DMS53 treated with DMSO at 0.1 percent for 48 hours (cell line): ENCODE data around the gene ARHGAP1.

Source experiments
- DNase-seq: peaks from one replicate; lab custom pipeline; 2025; ENCODE audit not compliant: unreplicated experiment; lab: John Stamatoyannopoulos, UW

The ARHGAP1 gene

GRCh38 chr11:46700241-46701077 lies at the start of gene ARHGAP1, which contains the start of gene ZNF408:
ARHGAP1 (minus strand) TSS chr11:46700619; CDS start chr11:46696107, 4,512 bp downstream.
ZNF408 (plus strand) TSS chr11:46701031; CDS start chr11:46701048, 17 bp downstream.
- peak; percentile 89 for DNase-seq

DNA sequence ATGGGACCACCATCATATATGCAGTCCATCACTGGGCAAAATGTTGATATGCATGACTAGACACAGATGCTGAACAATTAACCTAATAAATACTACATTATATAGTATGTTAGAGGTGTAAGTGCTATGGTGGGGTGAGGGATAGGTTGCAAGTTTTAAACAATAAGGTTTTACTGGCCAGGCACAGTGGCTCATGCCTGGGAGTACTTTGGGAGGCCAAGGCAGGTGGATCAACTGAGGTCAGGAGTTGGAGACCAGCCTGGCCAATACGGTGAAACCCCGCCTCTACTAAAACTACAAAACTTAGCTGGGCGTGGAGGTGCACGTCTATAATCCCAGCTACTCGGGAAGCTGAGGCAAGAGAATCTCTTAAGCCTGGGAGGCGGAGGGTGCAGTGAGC lies 46.7 kb upstream of the ARHGAP1 start:
- no peak for DNase-seq

GRCh38 chr11:46745995-46746394 lies 45.6 kb upstream of the ARHGAP1 start:
- DNase-seq, result no peak

GRCh38 chr11:46745328-46745727 lies 44.9 kb upstream of the ARHGAP1 start:
- DNase-seq, result no peak

DNA sequence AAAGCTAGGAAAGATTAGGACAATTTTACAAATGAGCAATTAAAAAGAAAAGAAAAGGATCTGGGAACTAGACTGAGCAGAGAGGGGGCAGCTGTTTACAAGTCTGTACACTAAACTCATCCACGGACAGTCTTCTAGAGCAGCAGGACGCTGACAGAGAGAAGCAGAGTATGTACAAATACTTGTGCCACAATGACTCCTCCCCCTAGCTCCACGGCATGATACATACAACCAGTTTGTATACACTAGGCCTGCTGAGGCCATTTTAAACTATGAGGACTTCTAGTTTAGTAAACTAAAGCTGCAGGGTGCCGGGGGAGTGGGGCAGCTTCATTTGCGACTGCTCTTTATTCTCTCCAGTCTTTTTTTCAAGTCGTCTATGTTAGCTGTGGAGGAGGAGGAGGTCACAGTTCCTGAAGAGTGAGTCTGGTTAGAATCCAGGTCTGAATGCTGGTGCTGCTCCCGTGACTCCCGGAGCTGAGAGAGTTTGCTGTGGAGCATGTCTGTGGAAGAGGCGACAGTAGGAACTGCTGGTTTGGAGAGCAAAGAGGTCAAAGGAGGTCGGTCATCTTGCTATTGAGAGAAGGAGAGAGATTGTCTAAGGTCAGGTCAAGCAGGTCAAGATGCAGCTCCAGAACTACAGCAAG lies 43.4 kb upstream of the ARHGAP1 start:
- DNase-seq, result no peak

GRCh38 chr11:46743043-46743442 lies 42.6 kb upstream of the ARHGAP1 start:
- no peak for DNase-seq

DNA sequence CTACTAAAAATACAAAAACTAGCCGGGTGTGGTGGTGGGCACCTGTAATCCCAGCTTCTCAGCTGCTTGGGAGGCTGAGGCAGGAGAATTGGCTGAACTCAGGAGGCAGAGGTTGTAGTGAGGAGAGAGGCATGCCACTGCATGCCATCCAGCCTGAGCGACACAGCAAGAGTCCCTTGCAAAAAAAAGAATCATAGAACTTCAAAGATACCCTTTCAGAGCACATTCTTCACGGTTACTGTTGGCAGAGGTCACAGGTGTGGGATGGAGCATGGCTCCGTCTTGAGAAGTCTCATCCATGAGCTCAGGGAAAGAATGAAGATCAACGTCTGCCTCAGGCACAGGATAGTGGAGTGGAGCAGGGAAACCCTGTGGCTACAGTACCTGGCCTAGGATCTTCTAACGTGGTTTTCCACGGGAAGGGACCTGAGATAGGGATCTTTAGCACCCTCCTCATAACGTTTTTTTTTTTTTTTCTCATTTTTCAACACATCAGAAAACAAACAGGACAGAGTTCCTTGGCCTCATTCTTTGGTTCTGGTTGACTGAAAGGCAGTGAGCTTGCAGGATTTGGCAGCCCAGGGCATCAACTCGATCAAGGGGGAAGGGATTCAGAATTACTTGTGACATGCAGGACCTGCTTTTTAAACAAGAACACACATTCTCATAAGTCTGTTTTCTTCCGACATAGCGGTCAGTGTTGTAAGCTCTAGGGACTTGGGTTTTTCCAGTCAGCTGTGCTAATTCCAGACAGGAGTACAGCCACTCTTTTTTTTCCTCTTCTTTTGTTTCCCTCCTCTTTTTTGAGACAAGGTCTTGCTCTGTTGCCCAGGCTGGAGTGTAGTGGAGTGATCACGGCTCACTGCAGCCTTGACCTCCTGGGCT lies 41.4 kb upstream of the ARHGAP1 start:
- DNase-seq, result no peak

DNA sequence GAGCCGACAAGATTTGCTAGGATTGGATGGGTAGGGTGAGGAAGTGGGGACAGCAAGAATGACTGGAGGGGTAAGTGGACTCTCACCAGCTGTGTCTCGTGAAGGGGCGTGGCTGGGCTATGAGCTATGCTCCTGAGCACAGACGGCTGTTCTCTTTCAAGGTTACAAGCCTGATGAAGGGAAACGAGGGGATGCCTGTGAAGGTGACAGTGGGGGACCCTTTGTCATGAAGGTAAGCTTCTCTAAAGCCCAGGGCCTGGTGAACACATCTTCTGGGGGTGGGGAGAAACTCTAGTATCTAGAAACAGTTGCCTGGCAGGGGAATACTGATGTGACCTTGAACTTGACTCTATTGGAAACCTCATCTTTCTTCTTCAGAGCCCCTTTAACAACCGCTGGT lies 38.5 kb upstream of the ARHGAP1 start:
- no peak for DNase-seq

GRCh38 chr11:46737699-46738098 lies 37.3 kb upstream of the ARHGAP1 start:
- DNase-seq, result no peak

- no peak for DNase-seq
These were observed 36.2 kb upstream of the ARHGAP1 start for GRCh38 chr11:46736615-46737014.

DNA sequence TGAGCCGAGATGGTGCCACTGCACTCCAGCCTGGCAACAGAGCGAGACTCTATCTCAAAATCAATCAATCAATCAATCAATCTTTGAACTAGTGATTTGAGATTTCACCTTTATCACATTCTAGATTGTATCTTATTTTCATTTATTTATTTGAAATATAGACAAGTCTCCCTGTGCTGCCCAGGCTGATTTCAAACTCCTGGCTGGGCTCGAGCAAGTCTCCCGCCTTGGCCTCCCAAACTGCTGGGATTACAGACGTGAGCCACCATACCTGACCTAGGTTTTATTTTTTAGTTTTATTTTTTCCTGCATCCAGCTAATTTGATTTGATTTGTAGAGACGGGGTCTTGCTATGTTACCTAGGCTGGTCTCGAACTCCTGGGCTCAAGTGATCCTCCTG lies 35.7 kb upstream of the ARHGAP1 start:
- DNase-seq, result no peak

GRCh38 chr11:46733234-46733633 lies 32.8 kb upstream of the ARHGAP1 start:
- no peak for DNase-seq

DNA sequence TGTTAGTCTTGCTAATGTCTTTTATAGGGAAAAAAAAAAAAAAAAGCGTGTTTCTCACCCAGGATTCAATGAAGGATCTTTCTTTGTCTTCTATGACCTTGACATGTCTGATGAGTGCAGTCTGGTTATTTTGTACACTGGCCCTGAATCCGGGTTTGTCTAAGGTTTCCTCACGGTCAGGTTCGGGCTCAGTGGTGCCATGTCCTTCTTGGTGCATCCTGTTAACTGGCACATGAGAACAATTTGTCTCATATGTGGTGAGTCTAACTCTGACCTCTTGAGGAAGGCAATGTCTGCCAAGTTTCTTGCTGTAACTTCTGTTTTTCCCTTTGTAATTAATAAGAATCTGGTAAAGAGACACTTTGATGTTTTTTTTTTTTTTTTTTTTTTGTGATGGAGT lies 31.1 kb upstream of the ARHGAP1 start:
- no peak for DNase-seq

- DNase-seq, result no peak
These were observed 28.9 kb upstream of the ARHGAP1 start for GRCh38 chr11:46729110-46730027.

- DNase-seq, result no peak
These were observed 28.2 kb upstream of the ARHGAP1 start for GRCh38 chr11:46728659-46729040.

DNA sequence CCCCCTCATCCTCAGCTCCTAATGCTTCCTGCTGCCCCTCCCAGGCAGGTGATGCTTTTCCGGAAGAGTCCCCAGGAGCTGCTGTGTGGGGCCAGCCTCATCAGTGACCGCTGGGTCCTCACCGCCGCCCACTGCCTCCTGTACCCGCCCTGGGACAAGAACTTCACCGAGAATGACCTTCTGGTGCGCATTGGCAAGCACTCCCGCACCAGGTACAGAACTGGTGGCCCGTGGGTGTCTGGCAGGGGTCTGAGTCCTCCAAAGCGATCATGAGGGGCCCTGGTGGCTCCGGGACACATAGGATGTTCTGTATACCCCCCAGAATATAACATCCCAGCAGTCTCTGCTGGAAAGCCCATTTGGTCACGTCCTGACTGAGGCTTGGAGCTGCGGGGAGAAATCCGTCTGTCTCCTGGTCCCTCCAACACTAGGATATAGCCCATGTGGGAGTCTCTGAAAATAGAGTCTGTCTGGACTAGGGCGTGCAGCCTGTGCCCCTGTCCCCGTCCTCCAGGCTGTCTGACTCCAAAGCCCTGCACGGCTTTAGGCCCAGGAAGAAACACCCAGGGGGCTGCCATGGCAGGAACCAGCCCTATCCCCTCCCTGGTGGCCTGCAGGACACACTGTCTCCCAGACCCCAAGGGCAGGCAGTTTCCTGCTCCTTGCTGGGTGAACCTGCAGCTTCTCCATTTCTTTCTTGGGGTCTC lies 27.7 kb upstream of the ARHGAP1 start:
- no peak for DNase-seq

DNA sequence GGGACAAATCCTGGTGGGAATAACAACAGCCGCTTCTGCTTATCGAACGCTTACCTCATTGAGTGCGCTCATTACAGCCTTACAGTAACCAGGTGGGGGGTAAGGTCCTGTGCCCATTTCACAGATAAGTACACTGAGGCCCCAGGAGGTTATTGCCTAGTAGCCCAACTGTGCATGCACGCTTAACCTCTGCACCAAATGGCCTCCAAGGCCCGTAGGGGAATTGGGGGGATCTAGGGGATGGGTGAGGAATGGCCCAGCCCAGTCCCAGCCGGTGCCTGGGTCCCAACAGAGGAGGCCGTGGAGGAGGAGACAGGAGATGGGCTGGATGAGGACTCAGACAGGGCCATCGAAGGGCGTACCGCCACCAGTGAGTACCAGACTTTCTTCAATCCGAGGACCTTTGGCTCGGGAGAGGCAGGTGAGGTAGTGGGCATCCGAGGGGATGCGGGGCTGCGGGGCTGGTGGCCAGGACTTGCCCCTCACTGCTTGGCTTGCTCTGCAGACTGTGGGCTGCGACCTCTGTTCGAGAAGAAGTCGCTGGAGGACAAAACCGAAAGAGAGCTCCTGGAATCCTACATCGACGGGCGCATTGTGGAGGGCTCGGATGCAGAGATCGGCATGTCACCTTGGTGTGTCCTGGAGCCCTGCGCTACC lies 25.9 kb upstream of the ARHGAP1 start:
- no peak for DNase-seq

- DNase-seq, result no peak
These were observed 25.2 kb upstream of the ARHGAP1 start for GRCh38 chr11:46725338-46726205.
